Endothelial cell of umbilical vein (primary cell): ENCODE results near the gene DCLK2.

Source experiments
- CTCF ChIP-seq, 2 donors: IDR thresholded peaks; 1 replicate in 1 of 2; 2 replicates in 1 of 2; pipeline ENCODE4 v1.5.1; 2011; ENCODE audit warnings: low read length in 2 of 2, mild to moderate bottlenecking in 2 of 2, moderate library complexity in 2 of 2, control low read depth in 1 of 2, inconsistent platforms in 1 of 2, low read depth in 1 of 2; ENCODE audit not compliant: insufficient read depth in 1 of 2; ENCODE audit errors: extremely low read depth in 1 of 2
- GATA2 ChIP-seq: IDR thresholded peaks from 2 replicates; pipeline ENCODE4 v1.7.0; 2011; ENCODE audit warnings: low read depth, mild to moderate bottlenecking, moderate library complexity, mixed read lengths, low read length; ENCODE audit not compliant: insufficient read length, insufficient read depth
- MAX ChIP-seq: IDR thresholded peaks from 2 replicates; pipeline ENCODE4 v1.6.1; 2011; ENCODE audit not compliant: insufficient read depth, insufficient read length
- MYC ChIP-seq: IDR thresholded peaks from one replicate; pipeline ENCODE4 v1.6.1; 2011; ENCODE audit warnings: mild to moderate bottlenecking, low read depth, low read length
- POLR2A ChIP-seq: IDR thresholded peaks from 2 replicates; pipeline ENCODE4 v1.6.1; 2012; ENCODE audit warnings: low read depth, mild to moderate bottlenecking, control low read depth, low read length
- POLR2AphosphoS5 ChIP-seq: IDR thresholded peaks from 2 replicates; pipeline ENCODE4 v1.6.1; 2012; ENCODE audit warnings: low read depth, mild to moderate bottlenecking, control low read depth, low read length, moderate library complexity; ENCODE audit not compliant: insufficient read depth

- TF ChIP-seq CTCF (IDR thresholded peaks at IDR 0.05; ENCODE audit: extremely low read depth in 1 of 2, insufficient read depth in 1 of 2, low read depth in 1 of 2, low read length in 2 of 2) (no peak), POLR2A (no peak), POLR2AphosphoS5 (no peak), MAX (no peak), MYC (no peak), GATA2 (no peak)
Measured at GRCh38 chr4:150155391-150155790, 77.1 kb downstream of the DCLK2 start.
